HG02759 (cell line): Measurements from ENCODE around the gene RRP9.
"Not testable (repeated sequence)": the region's sequence is repeated elsewhere in the genome, so short reads cannot be mapped to it uniquely, and the experiment has no call there.

Experiments
- ATAC-seq: cut with Tn5 transposase; IDR thresholded peaks from one replicate; pipeline ENCODE4 v1.9.1; 2021; ENCODE audit warnings: mild to moderate bottlenecking, moderate library complexity; ENCODE audit not compliant: unreplicated experiment

Gene RRP9

GRCh38 chr3:51942603-51943450 lies 1.1 kb upstream of the RRP9 start:
- ATAC-seq: no peak

GRCh38 chr3:51941463-51941797 lies 274 bp downstream of the RRP9 start:
- no peak for ATAC-seq

- no peak for ATAC-seq
These were observed 849 bp downstream of the RRP9 start for GRCh38 chr3:51940648-51941462.

GRCh38 chr3:51938780-51939425 lies 2.8 kb downstream of the RRP9 start:
- ATAC-seq: no peak

GRCh38 chr3:51937611-51938450 lies 3.9 kb downstream of the RRP9 start:
- ATAC-seq: no peak

GRCh38 chr3:51937014-51937413 lies 4.7 kb downstream of the RRP9 start:
- ATAC-seq: no peak

- no peak for ATAC-seq
These were observed 5.6 kb downstream of the RRP9 start for GRCh38 chr3:51935886-51936755.

GRCh38 chr3:51934991-51935885 lies 6.5 kb downstream of the RRP9 start:
- no peak for ATAC-seq

GRCh38 chr3:51934139-51934850 lies 7.4 kb downstream of the RRP9 start:
- no peak for ATAC-seq

GRCh38 chr3:51933471-51934138 lies 8.1 kb downstream of the RRP9 start:
- ATAC-seq: no peak

- no peak for ATAC-seq
These were observed 9.0 kb downstream of the RRP9 start for GRCh38 chr3:51932471-51933370.

GRCh38 chr3:51931756-51932155 lies 9.9 kb downstream of the RRP9 start:
- ATAC-seq: no peak

GRCh38 chr3:51930439-51930838 lies 11.3 kb downstream of the RRP9 start:
- ATAC-seq: no peak

- ATAC-seq: no peak
These were observed 12.2 kb downstream of the RRP9 start for GRCh38 chr3:51929420-51930003.

GRCh38 chr3:51928981-51929380 lies 12.7 kb downstream of the RRP9 start:
- not testable (repeated sequence) for ATAC-seq

GRCh38 chr3:51928438-51928837 lies 13.3 kb downstream of the RRP9 start:
- no peak for ATAC-seq
